Colonic mucosa (tissue), 4 donors: ENCODE results near the gene PPFIBP2. TPM values are rescaled to one million over a fixed set of nuclear protein-coding genes. Genes with fewer than 3 reads are reported as not detected.
A peak's percentile ranks its signal among the peaks of the same experiment; 100 is the strongest.

Experiments used
- DNase-seq: peaks from one replicate; pipeline ENCODE4 v3.0.0-alpha.2; 2020
- H3K27ac ChIP-seq: fragments of 200-600 bp; one replicate; pipeline ENCODE4 v1.8.0; 2021
- H3K27me3 ChIP-seq: fragments of 200-600 bp; one replicate; pipeline ENCODE4 v1.8.0; 2021
- H3K36me3 ChIP-seq: fragments of 200-600 bp; one replicate; pipeline ENCODE4 v1.8.0; 2021
- H3K4me1 ChIP-seq: fragments of 200-600 bp; one replicate; pipeline ENCODE4 v1.8.0; 2021; ENCODE audit warnings: mild to moderate bottlenecking
- H3K4me3 ChIP-seq: fragments of 200-600 bp; one replicate; pipeline ENCODE4 v1.8.0; 2021
- H3K9ac ChIP-seq, 2 donors: one replicate each; pipeline ENCODE4 v1.7.0; 2013; ENCODE audit warnings: control low read depth in 2 of 2, low read depth in 2 of 2, low read length in 2 of 2
- H3K9me3 ChIP-seq: fragments of 200-600 bp; one replicate; pipeline ENCODE4 v1.8.0; 2021
- CTCF ChIP-seq: fragments of 200-600 bp; IDR thresholded peaks from one replicate; pipeline ENCODE4 v1.8.0; 2022; ENCODE audit warnings: antibody characterized with exemption, mild to moderate bottlenecking
- intact Hi-C: fragments of 100-400 bp; cut with DNase I; formaldehyde crosslinking; loops from one replicate; pipeline ENCODE4 v1.14.1; 2022
- total RNA-seq, 2 donors: library from RNA; stranded (reverse); fragmentation: NEBNext Ultra II Directional in 1 of 2; extraction: Animal tissue kit (Norgen Biotek cat#: 25700) in 1 of 2; gene quantifications; one replicate each; pipeline ENCODE4 v1.2.1, GENCODE V29; 2021
- donor health status: healthy.
- donor health status: DM: no; HTN: no; CAD: no.
- donor health status: DM: no; HTN: no; CAD: no.

PPFIBP2 gene
- 10 to 100 TPM; 54.0 to 67.9 TPM for total RNA-seq

GRCh38 chr11:7513234-7514098 is at the start of gene PPFIBP2:
Gene PPFIBP2, plus strand, starts transcription at chr11:7513999. Its CDS starts 35,477 bp downstream, at chr11:7549476.
- H3K36me3 ChIP-seq: no peaks in the 10 kb centered on the region
- H3K27me3 ChIP-seq: no peaks in the 10 kb centered on the region
- H3K4me3 ChIP-seq: peak within 1 kb of the TSS; percentile 73
- peak; percentile 62 for TF ChIP-seq CTCF
- peak; percentile 90 for DNase-seq
- peak within 1 kb of the TSS; percentile 89 to 91 for H3K9ac ChIP-seq
- peaks cover 11% of the 10 kb centered on the region for H3K4me1 ChIP-seq
- intact Hi-C loops: no loop called here
- peak within 1 kb of the TSS; percentile 93 for H3K27ac ChIP-seq
- H3K9me3 ChIP-seq: no peaks in the 10 kb centered on the region

- no peak overlapping the region for H3K27ac ChIP-seq
- H3K9me3 ChIP-seq: no peaks in the 10 kb centered on the region
- intact Hi-C loops: no loop called here
- TF ChIP-seq CTCF: no peak
- H3K27me3 ChIP-seq: no peaks in the 10 kb centered on the region
- no peak for DNase-seq
- no peaks in the 10 kb centered on the region for H3K4me1 ChIP-seq
- no peaks in the 10 kb centered on the region for H3K36me3 ChIP-seq
- H3K9ac ChIP-seq: no peak overlapping the region
- H3K4me3 ChIP-seq: no peak overlapping the region
Observed at GRCh38 chr11:7467652-7468051, 46.1 kb upstream of the PPFIBP2 start.

GRCh38 chr11:7469351-7469865 is 44.4 kb upstream of the PPFIBP2 start:
- intact Hi-C loops: no loop called here
- Histone ChIP-seq H3K27ac (no peak overlapping the region), H3K4me1 (no peaks in the 10 kb centered on the region), H3K9ac (no peak overlapping the region), H3K4me3 (no peak overlapping the region), H3K27me3 (no peaks in the 10 kb centered on the region), H3K9me3 (no peaks in the 10 kb centered on the region), H3K36me3 (no peaks in the 10 kb centered on the region)
- TF ChIP-seq CTCF: no peak
- DNase-seq: no peak

GRCh38 chr11:7471071-7471470 is 42.7 kb upstream of the PPFIBP2 start:
- no peak for TF ChIP-seq CTCF
- no peak overlapping the region for H3K9ac ChIP-seq
- H3K36me3 ChIP-seq: no peaks in the 10 kb centered on the region
- no peak for DNase-seq
- no peak overlapping the region for H3K27ac ChIP-seq
- H3K9me3 ChIP-seq: no peaks in the 10 kb centered on the region
- no peak overlapping the region for H3K4me3 ChIP-seq
- H3K27me3 ChIP-seq: no peaks in the 10 kb centered on the region
- intact Hi-C loops: no loop called here
- no peaks in the 10 kb centered on the region for H3K4me1 ChIP-seq

GRCh38 chr11:7473717-7474116 is 40.1 kb upstream of the PPFIBP2 start:
- DNase-seq: no peak
- no peak for TF ChIP-seq CTCF
- Histone ChIP-seq H3K9me3 (no peaks in the 10 kb centered on the region), H3K36me3 (no peaks in the 10 kb centered on the region), H3K9ac (no peak overlapping the region), H3K27ac (no peak overlapping the region), H3K4me3 (no peak overlapping the region), H3K27me3 (no peaks in the 10 kb centered on the region), H3K4me1 (no peaks in the 10 kb centered on the region)
- intact Hi-C loops: no loop called here
